GM21447 (cell line): ENCODE measurements around the gene RAD51C.
"Not testable (repeated sequence)": the region's sequence is repeated elsewhere in the genome, so short reads cannot be mapped to it uniquely, and the experiment has no call there.

Experiments
- ATAC-seq: cut with Tn5 transposase; IDR thresholded peaks from one replicate; pipeline ENCODE4 v1.9.1; 2021; ENCODE audit not compliant: unreplicated experiment

Gene RAD51C

GRCh38 chr17:58692239-58693055 is at the start of gene RAD51C:
Gene RAD51C (plus strand): TSS chr17:58692602. CDS start chr17:58692644, 42 bp downstream.
- ATAC-seq = peak; percentile 94

DNA sequence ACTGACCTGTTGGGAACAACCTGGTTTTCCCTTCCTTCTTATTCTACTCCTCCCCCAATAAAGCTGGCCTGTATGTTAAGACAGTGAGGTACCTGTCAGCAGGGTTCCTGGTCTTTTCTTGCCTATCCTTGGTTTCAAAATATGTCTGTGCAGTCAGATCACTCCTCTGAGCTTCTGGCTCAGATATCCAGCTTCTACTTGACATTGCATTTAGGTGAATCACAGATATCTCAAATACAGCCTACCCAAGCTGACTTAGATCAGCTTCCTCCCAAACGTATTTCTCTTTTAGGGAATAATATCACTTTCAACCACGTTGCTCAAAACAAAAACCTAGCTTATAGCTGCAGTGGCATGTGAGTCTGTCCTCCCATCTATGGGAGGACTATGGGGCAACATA is 49.3 kb upstream of the RAD51C start:
- ATAC-seq = no peak

DNA sequence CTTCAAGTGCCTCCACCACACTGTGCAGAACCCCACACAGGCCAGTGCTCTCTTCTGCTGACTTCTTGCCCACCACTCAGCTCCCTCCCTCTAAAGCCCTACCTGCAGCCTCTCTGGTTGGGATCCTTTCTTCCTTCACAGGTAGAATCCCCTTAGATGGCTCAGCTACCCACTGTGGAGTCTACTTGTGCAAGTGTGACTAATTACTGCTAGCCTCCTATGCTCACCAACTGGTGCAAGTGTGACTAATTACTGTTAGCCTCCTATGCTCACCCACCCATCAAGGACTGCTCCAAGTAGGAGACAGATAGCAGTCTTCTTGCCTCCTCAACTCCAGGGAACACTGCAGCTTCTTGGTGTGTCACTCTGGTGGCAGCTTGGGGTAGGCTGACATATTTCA is 44.2 kb upstream of the RAD51C start:
- ATAC-seq = no peak

- not testable (repeated sequence) for ATAC-seq
These were observed 34.2 kb upstream of the RAD51C start for GRCh38 chr17:58657962-58658803.

DNA sequence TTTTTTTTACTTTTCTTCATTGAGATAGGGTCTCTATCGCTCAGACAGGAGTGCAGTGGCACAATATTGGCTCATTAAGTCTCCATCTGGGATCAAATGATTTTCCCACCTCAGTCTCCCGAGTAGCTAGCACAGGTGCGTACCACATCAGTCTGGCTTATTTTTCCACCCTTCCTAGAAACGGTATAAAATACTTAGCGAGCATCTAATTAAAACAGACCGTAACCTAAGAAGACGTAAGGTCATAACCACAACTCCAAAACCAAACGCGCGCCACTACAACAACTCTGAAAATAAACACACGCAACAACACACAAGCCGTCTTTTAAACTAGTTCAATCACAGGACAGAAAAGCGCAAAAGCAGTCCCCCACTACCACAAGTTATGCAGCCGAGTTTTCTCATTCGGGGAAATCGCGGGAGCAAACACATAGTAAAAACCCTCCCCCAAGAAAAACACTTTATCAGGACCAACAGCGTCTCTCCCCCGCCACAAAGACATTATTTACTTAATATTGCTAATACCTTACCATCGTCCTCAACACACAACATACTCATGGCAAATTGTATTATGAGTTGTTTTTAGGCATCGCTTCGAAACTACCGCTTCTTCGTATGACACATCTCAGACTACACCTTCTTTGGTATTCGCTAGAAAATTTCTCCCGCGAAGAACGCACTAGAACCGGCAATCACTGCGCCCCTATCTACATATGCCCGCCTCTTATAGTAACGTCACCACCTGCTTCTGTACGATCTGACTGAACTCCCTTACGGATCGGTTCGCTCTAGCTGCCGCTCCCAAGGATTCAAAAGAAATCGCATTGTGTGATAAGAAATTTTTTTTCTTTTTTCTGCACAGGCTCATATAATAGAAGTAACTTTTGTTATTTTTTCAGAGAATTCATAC is 33.3 kb upstream of the RAD51C start:
- ATAC-seq = peak; percentile 76

DNA sequence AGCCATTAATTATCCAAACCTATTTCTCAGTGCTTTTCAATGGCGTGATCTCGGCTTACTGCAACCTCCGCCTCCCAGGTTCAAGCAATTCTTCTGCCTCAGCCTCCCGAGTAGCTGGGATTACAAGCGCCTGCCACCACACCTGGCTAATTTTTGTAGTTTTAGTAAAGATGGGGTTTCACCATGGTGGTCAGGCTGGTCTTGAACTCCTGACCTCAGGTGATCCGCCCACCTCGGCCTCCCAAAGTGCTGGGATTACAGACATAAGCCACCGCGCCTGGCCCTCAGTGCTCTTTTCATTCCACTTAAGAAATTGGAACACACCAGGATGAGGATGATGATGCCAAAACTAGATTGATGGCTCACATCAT is 32.7 kb upstream of the RAD51C start:
- ATAC-seq = not testable (repeated sequence)

- ATAC-seq = no peak
These were observed 31.8 kb upstream of the RAD51C start for GRCh38 chr17:58660621-58661020.

- ATAC-seq = no peak
These were observed 30.9 kb upstream of the RAD51C start for GRCh38 chr17:58661499-58661898.

DNA sequence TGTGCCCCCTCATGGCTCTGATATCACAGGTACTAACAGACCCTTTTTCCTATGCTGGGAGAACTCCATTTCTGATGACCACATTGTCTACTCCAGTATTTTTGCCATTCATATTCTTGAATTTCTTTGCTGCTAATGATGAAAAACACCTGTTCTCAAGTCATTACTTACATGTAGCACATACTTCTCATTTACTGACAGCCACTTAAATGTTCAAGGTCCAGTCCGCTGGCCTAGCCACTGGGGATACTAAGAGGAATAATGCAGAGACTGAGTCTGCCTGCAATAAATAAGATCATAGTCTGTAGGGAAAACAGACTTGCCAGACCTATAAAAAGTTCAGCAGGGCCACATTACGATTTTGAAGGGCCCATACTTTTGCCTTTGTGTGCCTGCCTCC is 28.1 kb upstream of the RAD51C start:
- ATAC-seq = no peak

DNA sequence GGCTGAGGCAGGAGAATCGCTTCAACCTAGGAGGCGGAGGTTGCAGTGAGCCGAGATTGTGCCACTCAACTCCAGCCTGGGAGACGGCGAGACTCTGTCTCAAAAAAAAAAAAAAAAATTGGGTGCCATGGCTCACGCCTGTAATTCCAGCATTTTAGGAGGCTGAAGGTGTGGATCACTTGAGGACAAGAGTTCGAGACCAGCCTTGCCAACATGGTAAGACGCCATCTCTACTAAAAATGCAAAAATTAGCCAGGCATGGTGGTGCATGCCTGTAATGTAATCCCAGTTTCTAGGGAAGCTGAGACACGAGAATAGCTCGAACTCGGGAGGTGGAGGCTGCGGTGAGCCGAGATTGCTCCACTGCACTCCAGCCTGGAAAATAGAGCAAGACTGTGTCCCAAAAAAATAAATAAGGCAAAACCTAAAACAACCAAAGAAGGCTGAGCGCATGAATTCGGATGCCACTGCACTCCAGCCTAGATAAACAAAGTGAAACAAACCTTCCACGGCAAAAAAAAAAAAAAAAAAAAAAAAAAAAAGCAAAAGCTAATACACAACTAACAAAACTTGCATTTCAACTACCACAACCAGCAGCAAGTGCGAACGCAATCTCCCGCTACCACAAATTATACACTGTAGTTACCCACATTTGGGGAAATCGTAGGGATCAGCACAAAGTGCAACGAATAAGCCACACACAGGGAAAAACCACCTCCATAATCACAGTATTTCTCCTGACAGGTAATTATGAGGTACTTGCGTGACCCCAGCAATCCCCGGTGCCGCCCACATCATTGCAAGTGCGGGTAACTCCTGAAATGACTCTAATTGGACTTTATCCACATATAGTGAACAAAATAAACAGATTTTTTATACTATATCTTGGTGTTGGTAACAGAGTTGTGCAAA is 26.2 kb upstream of the RAD51C start:
- no peak for ATAC-seq

- ATAC-seq = no peak
These were observed 25.5 kb upstream of the RAD51C start for GRCh38 chr17:58666858-58667267.

DNA sequence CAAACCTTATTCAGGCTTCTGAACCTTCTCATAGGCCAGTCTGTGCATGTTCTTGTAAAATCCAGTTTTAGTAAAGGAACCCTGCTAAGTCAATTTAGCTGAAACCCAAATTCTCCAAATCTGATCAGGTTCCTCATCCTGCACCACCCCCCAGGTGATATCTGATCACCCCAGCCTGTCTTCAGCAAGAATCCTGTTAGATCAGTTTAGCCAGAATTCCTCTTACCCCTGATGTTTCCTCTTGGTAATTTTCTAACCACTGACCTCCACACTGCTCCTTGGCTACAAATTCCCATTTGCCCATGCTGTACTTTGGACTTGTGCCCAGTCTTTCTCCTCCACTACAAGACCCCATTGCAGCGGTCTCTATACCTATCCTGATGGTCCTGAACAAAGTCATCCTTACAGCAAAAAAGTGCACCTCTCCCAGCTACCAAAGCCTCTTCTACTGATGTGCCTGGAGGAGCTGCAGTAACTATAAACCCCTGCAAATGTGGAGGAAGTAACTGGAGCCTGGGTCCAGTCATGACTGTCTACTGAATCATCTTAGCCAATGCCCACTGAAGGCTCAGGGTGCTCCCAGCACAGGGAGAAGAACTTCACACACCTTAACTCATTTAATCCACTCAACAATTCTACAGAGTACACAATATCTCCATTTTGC is 24.3 kb upstream of the RAD51C start:
- ATAC-seq = no peak

DNA sequence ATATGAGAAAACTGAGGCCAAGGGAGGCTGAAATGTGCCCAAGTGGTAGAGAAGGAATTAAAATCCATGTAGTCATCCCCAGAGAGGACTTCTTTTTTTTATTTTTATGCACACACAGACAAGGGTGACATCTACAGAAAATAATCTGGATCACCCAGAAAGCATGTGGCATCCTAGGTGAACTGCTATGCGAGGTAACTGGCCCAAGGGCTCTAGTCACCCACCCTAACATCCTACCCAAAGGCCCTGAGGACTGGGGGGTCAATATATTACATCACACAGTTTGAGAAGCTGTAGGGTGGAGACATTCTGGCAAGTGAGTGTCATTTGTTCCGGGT is 23.8 kb upstream of the RAD51C start:
- ATAC-seq = no peak

DNA sequence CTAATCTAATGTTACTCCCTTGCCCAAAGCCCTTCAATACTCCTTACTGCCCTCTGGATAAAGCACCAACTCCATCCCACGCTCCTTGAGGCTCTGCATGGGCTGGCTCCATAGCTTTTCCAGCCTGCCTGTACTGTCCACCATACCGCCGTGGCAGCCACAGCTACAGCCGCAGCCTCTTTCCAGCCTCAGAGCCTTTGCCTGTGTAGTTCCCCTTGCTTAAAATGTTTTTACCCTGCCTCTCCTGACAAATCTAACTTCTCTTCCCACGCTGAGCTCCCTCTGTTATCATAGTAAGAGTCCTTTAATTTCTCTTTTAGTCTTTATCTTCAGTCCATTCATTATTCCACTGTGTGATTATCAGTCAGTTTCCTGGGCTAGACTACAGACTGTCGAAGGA is 22.5 kb upstream of the RAD51C start:
- no peak for ATAC-seq

GRCh38 chr17:58671969-58672368 is 20.4 kb upstream of the RAD51C start:
- ATAC-seq = no peak

GRCh38 chr17:58677194-58677880 is 15.1 kb upstream of the RAD51C start:
- no peak for ATAC-seq

DNA sequence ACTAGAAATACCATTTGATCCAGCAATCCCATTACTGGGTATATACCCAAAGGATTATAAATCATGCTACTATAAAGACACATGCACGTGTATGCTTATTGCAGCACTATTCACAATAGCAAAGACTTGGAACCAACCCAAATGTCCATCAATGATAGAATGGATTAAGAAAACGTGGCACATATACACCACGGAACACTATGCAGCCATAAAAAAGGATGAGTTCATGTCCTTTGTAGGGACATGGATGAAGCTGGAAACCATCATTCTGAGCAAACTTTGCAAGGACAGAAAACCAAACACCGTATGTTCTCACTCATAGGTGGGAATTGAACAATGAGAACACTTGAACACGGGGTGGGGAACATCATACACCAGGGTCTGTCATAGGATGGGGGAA is 14.1 kb upstream of the RAD51C start:
- not testable (repeated sequence) for ATAC-seq

DNA sequence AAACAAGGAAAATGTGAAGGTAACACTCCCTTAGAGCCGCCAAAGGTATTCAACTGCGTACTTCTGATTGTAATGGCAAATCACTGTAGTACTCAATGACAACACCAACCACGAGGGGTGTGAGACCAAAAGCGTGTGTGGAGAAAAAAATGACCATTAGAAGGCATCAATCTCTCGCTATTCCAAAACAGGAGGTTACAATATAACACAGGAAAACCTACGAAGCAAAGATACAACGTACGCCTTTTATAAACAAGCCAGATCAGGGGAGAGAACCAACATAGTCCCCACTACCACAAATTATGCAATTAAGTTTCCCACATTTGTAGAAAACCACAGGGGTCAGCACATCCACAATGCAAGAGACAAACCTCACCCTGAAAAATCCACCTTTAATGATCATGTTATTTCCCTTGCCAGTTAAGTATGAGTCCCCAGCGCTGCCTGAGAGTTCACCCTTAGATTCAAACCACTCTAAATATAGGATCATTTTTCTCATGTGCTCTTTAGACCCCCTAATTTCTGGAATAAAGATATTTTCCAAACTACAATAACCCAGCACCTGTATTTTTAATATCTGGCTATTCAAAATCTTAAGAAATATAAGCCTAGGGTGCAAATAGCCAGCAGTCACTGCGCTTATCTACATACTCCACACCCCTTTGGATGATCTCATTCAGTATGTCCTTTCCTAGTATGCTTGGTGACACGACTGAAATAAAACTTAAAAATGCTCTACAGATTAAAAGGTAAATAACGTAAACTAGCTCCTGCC is 13.0 kb upstream of the RAD51C start:
- no peak for ATAC-seq
